ENCODE measurements around the gene ECM1.

The ECM1 gene

GRCh38 chr1:150507912-150508864, at the start of gene ECM1:
TSS of gene ECM1 (plus strand) at chr1:150508109. CDS start at chr1:150508210, 101 bp downstream.
- DNase-seq (ENCODE audit: low spot score), result no peak

GRCh38 chr1:150464422-150464826, 43.5 kb upstream of the ECM1 start:
- no peak for DNase-seq (ENCODE audit: low spot score)

GRCh38 chr1:150466964-150467363, 40.9 kb upstream of the ECM1 start:
- DNase-seq (ENCODE audit: low spot score), result no peak

GRCh38 chr1:150469291-150469690, 38.6 kb upstream of the ECM1 start:
- peak; percentile 15 for DNase-seq (ENCODE audit: low spot score)

- DNase-seq (ENCODE audit: low spot score), result no peak
Measured at GRCh38 chr1:150472601-150473200, 35.2 kb upstream of the ECM1 start.

- peak; percentile 34 for DNase-seq (ENCODE audit: low spot score)
Measured at GRCh38 chr1:150473659-150474058, 34.2 kb upstream of the ECM1 start.

- no peak for DNase-seq (ENCODE audit: low spot score)
Measured at GRCh38 chr1:150474869-150475268, 33.0 kb upstream of the ECM1 start.

- no peak for DNase-seq (ENCODE audit: low spot score)
Measured at GRCh38 chr1:150476754-150477153, 31.2 kb upstream of the ECM1 start.

- no peak for DNase-seq (ENCODE audit: low spot score)
Measured at GRCh38 chr1:150477320-150477719, 30.6 kb upstream of the ECM1 start.

GRCh38 chr1:150477733-150478132, 30.2 kb upstream of the ECM1 start:
- no peak for DNase-seq (ENCODE audit: low spot score)

GRCh38 chr1:150479370-150479769, 28.5 kb upstream of the ECM1 start:
- no peak for DNase-seq (ENCODE audit: low spot score)

- no peak for DNase-seq (ENCODE audit: low spot score)
Measured at GRCh38 chr1:150479927-150480352, 28.0 kb upstream of the ECM1 start.

- no peak for DNase-seq (ENCODE audit: low spot score)
Measured at GRCh38 chr1:150484431-150484830, 23.5 kb upstream of the ECM1 start.

- DNase-seq (ENCODE audit: low spot score), result no peak
Measured at GRCh38 chr1:150484861-150485260, 23.0 kb upstream of the ECM1 start.

GRCh38 chr1:150486966-150487762, 20.7 kb upstream of the ECM1 start, which contains the start of gene TARS2:
TSS of gene TARS2 (plus strand) at chr1:150487419. CDS start at chr1:150487451, 32 bp downstream.
- peak; percentile 97 for DNase-seq (ENCODE audit: low spot score)

GRCh38 chr1:150487763-150488115, 20.2 kb upstream of the ECM1 start:
- no peak for DNase-seq (ENCODE audit: low spot score)

GRCh38 chr1:150493175-150493574, 14.7 kb upstream of the ECM1 start:
- no peak for DNase-seq (ENCODE audit: low spot score)

- no peak for DNase-seq (ENCODE audit: low spot score)
Measured at GRCh38 chr1:150498342-150498741, 9.6 kb upstream of the ECM1 start.

- no peak for DNase-seq (ENCODE audit: low spot score)
Measured at GRCh38 chr1:150505431-150505830, 2.5 kb upstream of the ECM1 start.

GRCh38 chr1:150508982-150509381, 1.1 kb downstream of the ECM1 start:
- no peak for DNase-seq (ENCODE audit: low spot score)

GRCh38 chr1:150511551-150511950, 3.6 kb downstream of the ECM1 start:
- no peak for DNase-seq (ENCODE audit: low spot score)

GRCh38 chr1:150511985-150512660, 4.2 kb downstream of the ECM1 start:
- no peak for DNase-seq (ENCODE audit: low spot score)

Data from globus pallidus (tissue), 1 donor.